ENCODE data around the gene PLN. TPM values are rescaled to one million over a fixed set of nuclear protein-coding genes. Genes with fewer than 3 reads are reported as not detected.

PLN gene
- polyA plus RNA-seq, 5 donors: 2.2 to 7.3 (median 3.7) TPM

- DNase-seq: no peak
Observed at GRCh38 chr6:118574051-118574865, 26.2 kb downstream of the PLN start.

- no peak for DNase-seq
Observed at GRCh38 chr6:118577972-118578371, 29.9 kb downstream of the PLN start.

- DNase-seq: no peak
Observed at GRCh38 chr6:118578617-118579016, 30.5 kb downstream of the PLN start.

- no peak for DNase-seq
Observed at GRCh38 chr6:118579786-118580185, 31.7 kb downstream of the PLN start.

- no peak for DNase-seq
Observed at GRCh38 chr6:118580585-118581419, 32.7 kb downstream of the PLN start.

- no peak for DNase-seq
Observed at GRCh38 chr6:118581489-118581959, 33.4 kb downstream of the PLN start.

- DNase-seq: no peak
Observed at GRCh38 chr6:118584911-118585310, 36.8 kb downstream of the PLN start.

- DNase-seq: no peak
Observed at GRCh38 chr6:118586746-118587485, 38.8 kb downstream of the PLN start.

GRCh38 chr6:118588626-118589025, 40.5 kb downstream of the PLN start:
- DNase-seq: no peak

- no peak for DNase-seq
Observed at GRCh38 chr6:118589186-118589585, 41.1 kb downstream of the PLN start.

GRCh38 chr6:118589649-118590365, 41.7 kb downstream of the PLN start:
- peak in 1 of 2 donors; percentile 18 for DNase-seq

GRCh38 chr6:118591897-118592296, 43.8 kb downstream of the PLN start:
- DNase-seq: no peak

- no peak for DNase-seq
Observed at GRCh38 chr6:118594877-118595276, 46.8 kb downstream of the PLN start.

- DNase-seq: no peak
Observed at GRCh38 chr6:118596774-118597320, 48.8 kb downstream of the PLN start.

- DNase-seq: no peak
Observed at GRCh38 chr6:118597636-118598035, 49.5 kb downstream of the PLN start.

- DNase-seq: no peak
Observed at GRCh38 chr6:118598324-118598723, 50.2 kb downstream of the PLN start.

GRCh38 chr6:118602300-118602699, 54.2 kb downstream of the PLN start:
- DNase-seq: no peak

- no peak for DNase-seq
Observed at GRCh38 chr6:118603372-118603771, 55.3 kb downstream of the PLN start.

GRCh38 chr6:118606268-118606667, 58.2 kb downstream of the PLN start:
- DNase-seq: no peak

- no peak for DNase-seq
Observed at GRCh38 chr6:118606858-118607257, 58.8 kb downstream of the PLN start.

Measured in right lung (tissue), 5 donors.